HG03135 (cell line): ENCODE measurements around the gene FAM240A.

Experiments
- ATAC-seq: cut with Tn5 transposase; IDR thresholded peaks from one replicate; pipeline ENCODE4 v1.9.1; 2021; ENCODE audit warnings: mild to moderate bottlenecking, moderate library complexity; ENCODE audit not compliant: unreplicated experiment

Gene FAM240A

GRCh38 chr3:46661776-46662766 is 49.7 kb downstream of the FAM240A start:
- no peak for ATAC-seq

GRCh38 chr3:46662771-46663551 is 50.6 kb downstream of the FAM240A start:
- no peak for ATAC-seq

GRCh38 chr3:46663591-46664135 is 51.3 kb downstream of the FAM240A start:
- ATAC-seq: no peak

GRCh38 chr3:46664188-46664970 is 52.1 kb downstream of the FAM240A start:
- no peak for ATAC-seq

GRCh38 chr3:46664971-46665762 is 52.8 kb downstream of the FAM240A start:
- ATAC-seq: no peak

GRCh38 chr3:46665763-46666452 is 53.6 kb downstream of the FAM240A start:
- no peak for ATAC-seq

- no peak for ATAC-seq
Observed at GRCh38 chr3:46666453-46666845, 54.1 kb downstream of the FAM240A start.

- no peak for ATAC-seq
Observed at GRCh38 chr3:46667061-46667621, 54.8 kb downstream of the FAM240A start.

- ATAC-seq: no peak
Observed at GRCh38 chr3:46667657-46668056, 55.3 kb downstream of the FAM240A start.

- ATAC-seq: no peak
Observed at GRCh38 chr3:46668116-46668515, 55.8 kb downstream of the FAM240A start.

- no peak for ATAC-seq
Observed at GRCh38 chr3:46668591-46668990, 56.3 kb downstream of the FAM240A start.

GRCh38 chr3:46669191-46669999 is 57.1 kb downstream of the FAM240A start:
- no peak for ATAC-seq

- ATAC-seq: no peak
Observed at GRCh38 chr3:46670000-46670890, 57.9 kb downstream of the FAM240A start.

GRCh38 chr3:46670891-46671427 is 58.6 kb downstream of the FAM240A start:
- ATAC-seq: no peak

GRCh38 chr3:46671541-46672348 is 59.4 kb downstream of the FAM240A start:
- no peak for ATAC-seq

GRCh38 chr3:46672349-46672695 is 60.0 kb downstream of the FAM240A start:
- no peak for ATAC-seq
